ENCODE measurements around the gene KCNJ6. TPM values are rescaled to one million over a fixed set of nuclear protein-coding genes. Genes with fewer than 3 reads are reported as not detected.

The KCNJ6 gene
- total RNA-seq, 1 donor, result 0.36 TPM

DNA sequence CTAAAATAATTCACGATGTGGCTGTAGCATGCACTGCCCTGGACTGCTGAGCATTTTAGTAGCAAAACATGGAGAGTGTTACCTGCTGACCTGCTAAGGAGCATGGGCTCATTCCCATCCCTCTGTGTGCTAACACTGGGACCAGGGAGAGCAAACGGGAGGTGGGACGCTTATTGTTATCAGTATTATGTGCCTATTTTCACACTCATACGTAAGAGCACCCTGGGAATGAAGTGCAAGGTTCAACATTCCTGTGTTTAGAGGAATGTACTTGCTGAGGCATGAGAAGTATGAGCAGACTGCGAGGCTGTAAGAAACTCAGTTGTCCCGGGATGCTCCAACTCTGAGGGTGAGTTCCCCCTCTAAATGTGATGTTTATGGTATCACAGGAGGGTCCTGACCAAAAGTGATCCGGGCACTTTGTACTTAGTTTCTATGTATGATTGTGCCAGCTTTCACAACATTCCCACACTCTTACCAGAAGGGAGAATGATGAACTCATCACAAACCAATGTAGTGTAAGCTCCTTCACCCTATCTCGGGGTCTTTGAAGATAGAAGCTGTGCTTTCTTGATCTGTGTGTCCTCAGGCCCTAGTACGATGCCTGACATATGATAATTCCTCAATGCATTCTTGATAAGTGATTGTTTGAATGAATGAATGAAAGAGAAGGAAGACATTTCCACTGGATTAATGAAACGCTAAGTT, 164.8 kb downstream of the KCNJ6 start:
- Histone ChIP-seq H3K4me1 (ENCODE audit: insufficient read depth, low read length) (no peaks in the 10 kb centered on the region), H3K27ac (ENCODE audit: low read depth, low read length) (no peak overlapping the region)
- DNase-seq (ENCODE audit: insufficient read length, low spot score, missing footprints), result no peak

GRCh38 chr21:37749132-37749531, 167.1 kb downstream of the KCNJ6 start:
- H3K4me3 ChIP-seq (ENCODE audit: insufficient read depth, low read length), result no peak overlapping the region
- H3K36me3 ChIP-seq (ENCODE audit: insufficient read depth, low read length), result no peaks in the 10 kb centered on the region
- no peaks in the 10 kb centered on the region for H4K20me1 ChIP-seq (ENCODE audit: insufficient read depth, low read length)
- peaks cover 29% of the 10 kb centered on the region for H3K27me3 ChIP-seq (ENCODE audit: insufficient read depth, low read length)
- no peak for DNase-seq (ENCODE audit: insufficient read length, low spot score, missing footprints)
- no peaks in the 10 kb centered on the region for H3K9me3 ChIP-seq (ENCODE audit: low read depth, low read length)
- H3K4me2 ChIP-seq (ENCODE audit: insufficient read depth, low read length), result no peak overlapping the region
- H2AFZ ChIP-seq (ENCODE audit: low read length), result no peak overlapping the region
- no peak overlapping the region for H3K27ac ChIP-seq (ENCODE audit: low read depth, low read length)
- H3K79me2 ChIP-seq (ENCODE audit: insufficient read depth, low read length), result no peaks in the 10 kb centered on the region
- TF ChIP-seq, protein P1, sequence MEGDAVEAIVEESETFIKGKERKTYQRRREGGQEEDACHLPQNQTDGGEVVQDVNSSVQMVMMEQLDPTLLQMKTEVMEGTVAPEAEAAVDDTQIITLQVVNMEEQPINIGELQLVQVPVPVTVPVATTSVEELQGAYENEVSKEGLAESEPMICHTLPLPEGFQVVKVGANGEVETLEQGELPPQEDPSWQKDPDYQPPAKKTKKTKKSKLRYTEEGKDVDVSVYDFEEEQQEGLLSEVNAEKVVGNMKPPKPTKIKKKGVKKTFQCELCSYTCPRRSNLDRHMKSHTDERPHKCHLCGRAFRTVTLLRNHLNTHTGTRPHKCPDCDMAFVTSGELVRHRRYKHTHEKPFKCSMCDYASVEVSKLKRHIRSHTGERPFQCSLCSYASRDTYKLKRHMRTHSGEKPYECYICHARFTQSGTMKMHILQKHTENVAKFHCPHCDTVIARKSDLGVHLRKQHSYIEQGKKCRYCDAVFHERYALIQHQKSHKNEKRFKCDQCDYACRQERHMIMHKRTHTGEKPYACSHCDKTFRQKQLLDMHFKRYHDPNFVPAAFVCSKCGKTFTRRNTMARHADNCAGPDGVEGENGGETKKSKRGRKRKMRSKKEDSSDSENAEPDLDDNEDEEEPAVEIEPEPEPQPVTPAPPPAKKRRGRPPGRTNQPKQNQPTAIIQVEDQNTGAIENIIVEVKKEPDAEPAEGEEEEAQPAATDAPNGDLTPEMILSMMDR (IDR thresholded peaks at IDR 0.05; ENCODE audit: extremely low read depth, low read depth, low read length), result no peak
- no peaks in the 10 kb centered on the region for H3K4me1 ChIP-seq (ENCODE audit: insufficient read depth, low read length)

More for the DNA sequence above, 164.8 kb downstream of the KCNJ6 start:
- Histone ChIP-seq H2AFZ (ENCODE audit: low read length) (no peak overlapping the region), H3K27me3 (ENCODE audit: insufficient read depth, low read length) (peaks cover 48% of the 10 kb centered on the region), H3K79me2 (ENCODE audit: insufficient read depth, low read length) (no peaks in the 10 kb centered on the region), H3K4me2 (ENCODE audit: insufficient read depth, low read length) (no peak overlapping the region), H3K9me3 (ENCODE audit: low read depth, low read length) (no peaks in the 10 kb centered on the region), H3K36me3 (ENCODE audit: insufficient read depth, low read length) (no peaks in the 10 kb centered on the region), H3K4me3 (ENCODE audit: insufficient read depth, low read length) (no peak overlapping the region), H4K20me1 (ENCODE audit: insufficient read depth, low read length) (no peaks in the 10 kb centered on the region)
- TF ChIP-seq, protein P1 (IDR thresholded peaks at IDR 0.05; ENCODE audit: extremely low read depth, low read depth, low read length), result no peak

DNA sequence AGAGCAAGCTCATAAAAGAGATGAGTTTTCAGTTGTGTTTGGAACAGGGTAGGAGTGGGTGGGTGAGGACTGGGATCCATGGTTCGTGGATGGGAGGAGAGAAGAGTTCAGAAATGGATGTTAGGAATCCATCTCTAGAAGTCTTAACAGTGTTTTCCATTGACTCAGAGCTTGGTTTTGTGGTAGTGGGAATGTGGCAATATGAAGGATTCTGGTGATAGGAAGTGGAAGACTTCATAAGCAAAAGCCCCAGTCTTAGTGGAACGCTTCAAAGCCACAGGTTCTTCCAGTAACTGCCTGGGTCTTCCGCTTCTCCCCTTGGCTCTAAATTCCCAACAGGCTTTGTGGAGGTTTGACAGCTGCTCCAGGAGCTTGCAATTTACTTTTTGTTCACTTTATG, 167.9 kb downstream of the KCNJ6 start:
- TF ChIP-seq, protein P1 (IDR thresholded peaks at IDR 0.05; ENCODE audit: extremely low read depth, low read depth, low read length), result no peak
- H3K27me3 ChIP-seq (ENCODE audit: insufficient read depth, low read length), result peaks cover 26% of the 10 kb centered on the region
- no peaks in the 10 kb centered on the region for H3K9me3 ChIP-seq (ENCODE audit: low read depth, low read length)
- no peak overlapping the region for H3K4me3 ChIP-seq (ENCODE audit: insufficient read depth, low read length)
- H3K79me2 ChIP-seq (ENCODE audit: insufficient read depth, low read length), result no peaks in the 10 kb centered on the region
- H3K27ac ChIP-seq (ENCODE audit: low read depth, low read length), result no peak overlapping the region
- DNase-seq (ENCODE audit: insufficient read length, low spot score, missing footprints), result no peak
- H3K36me3 ChIP-seq (ENCODE audit: insufficient read depth, low read length), result no peaks in the 10 kb centered on the region
- no peaks in the 10 kb centered on the region for H4K20me1 ChIP-seq (ENCODE audit: insufficient read depth, low read length)
- no peaks in the 10 kb centered on the region for H3K4me1 ChIP-seq (ENCODE audit: insufficient read depth, low read length)
- H2AFZ ChIP-seq (ENCODE audit: low read length), result no peak overlapping the region
- H3K4me2 ChIP-seq (ENCODE audit: insufficient read depth, low read length), result no peak overlapping the region

- Histone ChIP-seq H3K36me3 (ENCODE audit: insufficient read depth, low read length) (no peaks in the 10 kb centered on the region), H4K20me1 (ENCODE audit: insufficient read depth, low read length) (no peaks in the 10 kb centered on the region), H3K4me2 (ENCODE audit: insufficient read depth, low read length) (no peak overlapping the region), H3K4me3 (ENCODE audit: insufficient read depth, low read length) (no peak overlapping the region), H3K27me3 (ENCODE audit: insufficient read depth, low read length) (peaks cover 11% of the 10 kb centered on the region), H3K9me3 (ENCODE audit: low read depth, low read length) (no peaks in the 10 kb centered on the region), H2AFZ (ENCODE audit: low read length) (no peak overlapping the region), H3K4me1 (ENCODE audit: insufficient read depth, low read length) (no peaks in the 10 kb centered on the region), H3K27ac (ENCODE audit: low read depth, low read length) (no peak overlapping the region), H3K79me2 (ENCODE audit: insufficient read depth, low read length) (no peaks in the 10 kb centered on the region)
- no peak for DNase-seq (ENCODE audit: insufficient read length, low spot score, missing footprints)
- TF ChIP-seq, protein P1 (IDR thresholded peaks at IDR 0.05; ENCODE audit: extremely low read depth, low read depth, low read length), result peak; percentile 11
Observed at GRCh38 chr21:37746849-37747248, 169.4 kb downstream of the KCNJ6 start.
